Transverse colon (tissue), 4 donors: Measurements from ENCODE around the gene ZNF337.

ENCODE experiments used
- POLR2AphosphoS5 ChIP-seq, 3 donors: sonication (generic); formaldehyde crosslinking; IDR thresholded peaks; one replicate each; pipeline ENCODE4 v1.6.1; 2016; ENCODE audit warnings: antibody characterized with exemption in 3 of 3
- TF ChIP-seq, protein P1 (sequence below), 5 experiments: fragments of 200-600 bp in 3 of 5; fragments of 450-650 bp in 2 of 5; sonication (generic) in 3 of 5; IDR thresholded peaks; 1 replicate in 2 of 5; 2 replicates in 3 of 5; pipeline ENCODE4 v1.5.1; 2016 to 2017; ENCODE audit warnings: antibody characterized with exemption in 5 of 5, inconsistent platforms in 3 of 5, mild to moderate bottlenecking in 2 of 5, moderate library complexity in 1 of 5

GRCh38 chr20:25669826-25670422 lies 26.7 kb downstream of the ZNF337 start:
- TF ChIP-seq, protein P1, sequence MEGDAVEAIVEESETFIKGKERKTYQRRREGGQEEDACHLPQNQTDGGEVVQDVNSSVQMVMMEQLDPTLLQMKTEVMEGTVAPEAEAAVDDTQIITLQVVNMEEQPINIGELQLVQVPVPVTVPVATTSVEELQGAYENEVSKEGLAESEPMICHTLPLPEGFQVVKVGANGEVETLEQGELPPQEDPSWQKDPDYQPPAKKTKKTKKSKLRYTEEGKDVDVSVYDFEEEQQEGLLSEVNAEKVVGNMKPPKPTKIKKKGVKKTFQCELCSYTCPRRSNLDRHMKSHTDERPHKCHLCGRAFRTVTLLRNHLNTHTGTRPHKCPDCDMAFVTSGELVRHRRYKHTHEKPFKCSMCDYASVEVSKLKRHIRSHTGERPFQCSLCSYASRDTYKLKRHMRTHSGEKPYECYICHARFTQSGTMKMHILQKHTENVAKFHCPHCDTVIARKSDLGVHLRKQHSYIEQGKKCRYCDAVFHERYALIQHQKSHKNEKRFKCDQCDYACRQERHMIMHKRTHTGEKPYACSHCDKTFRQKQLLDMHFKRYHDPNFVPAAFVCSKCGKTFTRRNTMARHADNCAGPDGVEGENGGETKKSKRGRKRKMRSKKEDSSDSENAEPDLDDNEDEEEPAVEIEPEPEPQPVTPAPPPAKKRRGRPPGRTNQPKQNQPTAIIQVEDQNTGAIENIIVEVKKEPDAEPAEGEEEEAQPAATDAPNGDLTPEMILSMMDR (IDR thresholded peaks at IDR 0.05), result no peak
- TF ChIP-seq POLR2AphosphoS5 (IDR thresholded peaks at IDR 0.05), result no peak
